Stromal cell of bone marrow (primary cell): Measurements from ENCODE around the gene STK38L.

Experiments
- DNase-seq: peaks from one replicate; pipeline ENCODE4 v3.0.0-alpha.2; 2012; ENCODE audit warnings: low read depth

Gene STK38L

GRCh38 chr12:27319409-27319808, 75.3 kb downstream of the STK38L start:
- no peak for DNase-seq

GRCh38 chr12:27319848-27320247, 75.8 kb downstream of the STK38L start:
- DNase-seq: no peak

- no peak for DNase-seq
These were observed 80.4 kb downstream of the STK38L start for GRCh38 chr12:27324530-27324929.

GRCh38 chr12:27330846-27331245, 86.8 kb downstream of the STK38L start:
- DNase-seq: no peak

- DNase-seq: peak; percentile 89
These were observed 87.3 kb downstream of the STK38L start for GRCh38 chr12:27331291-27331926.

- no peak for DNase-seq
These were observed 87.8 kb downstream of the STK38L start for GRCh38 chr12:27331927-27332324.

- no peak for DNase-seq
These were observed 88.3 kb downstream of the STK38L start for GRCh38 chr12:27332407-27332713.

- DNase-seq: no peak
These were observed 88.8 kb downstream of the STK38L start, which contains the start of gene BMAL2 for GRCh38 chr12:27332714-27333402. Gene BMAL2, plus strand, starts transcription at chr12:27332836. Its CDS starts 237 bp downstream, at chr12:27333073.

- no peak for DNase-seq
These were observed 89.4 kb downstream of the STK38L start for GRCh38 chr12:27333403-27334009.

GRCh38 chr12:27334042-27334720, 90.1 kb downstream of the STK38L start:
- DNase-seq: no peak

GRCh38 chr12:27334721-27335082, 90.6 kb downstream of the STK38L start:
- no peak for DNase-seq

- no peak for DNase-seq
These were observed 91.5 kb downstream of the STK38L start for GRCh38 chr12:27335364-27336281.

- DNase-seq: no peak
These were observed 92.2 kb downstream of the STK38L start for GRCh38 chr12:27336282-27336653.

- no peak for DNase-seq
These were observed 93.3 kb downstream of the STK38L start for GRCh38 chr12:27337376-27337775.

GRCh38 chr12:27338473-27338872, 94.4 kb downstream of the STK38L start:
- no peak for DNase-seq

- no peak for DNase-seq
These were observed 96.9 kb downstream of the STK38L start for GRCh38 chr12:27340971-27341370.

- DNase-seq: no peak
These were observed 98.5 kb downstream of the STK38L start for GRCh38 chr12:27342536-27342935.

GRCh38 chr12:27343255-27344000, 99.3 kb downstream of the STK38L start:
- DNase-seq: peak; percentile 82

- DNase-seq: no peak
These were observed 100.2 kb downstream of the STK38L start for GRCh38 chr12:27344246-27344645.

GRCh38 chr12:27344760-27345159, 100.7 kb downstream of the STK38L start:
- DNase-seq: no peak

- no peak for DNase-seq
These were observed 101.3 kb downstream of the STK38L start for GRCh38 chr12:27345376-27345775.
